BLaER1 (cell line): ENCODE results near the gene CFAP251.

Experiments used
- H3K27ac ChIP-seq: shearing (Covaris generic); formaldehyde crosslinking; 2 replicates; pipeline ENCODE4 v1.8.1; 2022
- H3K27me3 ChIP-seq: shearing (Covaris generic); formaldehyde crosslinking; 2 replicates; pipeline ENCODE4 v1.8.1; 2022
- H3K36me3 ChIP-seq: shearing (Covaris generic); formaldehyde crosslinking; 2 replicates; pipeline ENCODE4 v1.8.1; 2022
- H3K4me1 ChIP-seq: shearing (Covaris generic); formaldehyde crosslinking; 2 replicates; pipeline ENCODE4 v1.8.1; 2022
- H3K4me2 ChIP-seq: shearing (Covaris generic); formaldehyde crosslinking; 2 replicates; pipeline ENCODE4 v1.8.1; 2022
- H3K4me3 ChIP-seq: shearing (Covaris generic); formaldehyde crosslinking; 2 replicates; pipeline ENCODE4 v1.8.1; 2022
- H3K9ac ChIP-seq: shearing (Covaris generic); formaldehyde crosslinking; 2 replicates; pipeline ENCODE4 v1.8.1; 2022
- H3K9me3 ChIP-seq: shearing (Covaris generic); formaldehyde crosslinking; 2 replicates; pipeline ENCODE4 v1.8.1; 2022
- H4K20me1 ChIP-seq: shearing (Covaris generic); formaldehyde crosslinking; 2 replicates; pipeline ENCODE4 v1.8.1; 2022
- Cebpa-rat ChIP-seq: shearing (Covaris generic); IDR thresholded peaks from 2 replicates; pipeline ENCODE4 v1.8.1; 2022

The CFAP251 gene

GRCh38 chr12:121903202-121903601, 15.2 kb upstream of the CFAP251 start:
- no peaks in the 10 kb centered on the region for H3K4me1 ChIP-seq
- peaks cover 98% of the 10 kb centered on the region for H3K36me3 ChIP-seq

GRCh38 chr12:121905746-121906145, 12.6 kb upstream of the CFAP251 start:
- H3K9me3 ChIP-seq: no peaks in the 10 kb centered on the region
- peaks cover 98% of the 10 kb centered on the region for H3K36me3 ChIP-seq
- no peaks in the 10 kb centered on the region for H4K20me1 ChIP-seq
- H3K27me3 ChIP-seq: no peaks in the 10 kb centered on the region
- H3K9ac ChIP-seq: no peak overlapping the region
- no peak overlapping the region for H3K27ac ChIP-seq
- no peaks in the 10 kb centered on the region for H3K4me1 ChIP-seq
- H3K4me2 ChIP-seq: no peak overlapping the region
- no peak overlapping the region for H3K4me3 ChIP-seq
- TF ChIP-seq Cebpa-rat: no peak

More at GRCh38 chr12:121903202-121903601, 15.2 kb upstream of the CFAP251 start:
- no peak for TF ChIP-seq Cebpa-rat
- Histone ChIP-seq H3K9ac (no peak overlapping the region), H3K4me2 (no peak overlapping the region), H3K4me3 (no peak overlapping the region), H4K20me1 (0 out of 2 replicates have a peak, but pooled peaks cover 10% of the 10 kb centered on the region), H3K27ac (no peak overlapping the region), H3K27me3 (no peaks in the 10 kb centered on the region), H3K9me3 (no peaks in the 10 kb centered on the region)

DNA sequence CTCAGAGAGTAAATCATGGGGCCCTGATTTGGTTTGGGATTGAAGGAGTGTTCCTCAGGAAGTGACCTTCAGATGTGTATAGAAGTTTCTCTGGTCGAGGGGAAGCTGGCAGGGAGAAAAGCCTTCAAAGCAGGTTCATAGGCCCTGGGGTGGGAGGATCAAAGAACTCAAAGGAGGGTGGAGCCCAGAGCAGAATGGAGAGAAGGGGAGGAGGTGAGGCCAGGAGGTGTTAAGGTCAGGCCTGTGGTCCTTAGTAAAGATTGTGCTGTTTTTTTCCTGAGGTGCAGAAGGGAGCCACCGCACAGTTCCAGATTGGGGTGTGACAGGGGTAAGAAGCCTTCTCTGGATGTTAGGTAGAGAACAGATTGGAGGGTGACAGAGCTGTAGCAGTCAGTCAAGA, 9.7 kb upstream of the CFAP251 start:
- H3K9ac ChIP-seq: no peak overlapping the region
- no peaks in the 10 kb centered on the region for H3K9me3 ChIP-seq
- no peaks in the 10 kb centered on the region for H4K20me1 ChIP-seq
- peaks cover 7% of the 10 kb centered on the region for H3K4me1 ChIP-seq
- no peak overlapping the region for H3K4me2 ChIP-seq
- peaks cover 93% of the 10 kb centered on the region for H3K36me3 ChIP-seq
- H3K4me3 ChIP-seq: no peak overlapping the region
- no peaks in the 10 kb centered on the region for H3K27me3 ChIP-seq
- H3K27ac ChIP-seq: no peak overlapping the region
- no peak for TF ChIP-seq Cebpa-rat

- H3K27ac ChIP-seq: no peak overlapping the region
- H3K27me3 ChIP-seq: no peaks in the 10 kb centered on the region
- peaks cover 89% of the 10 kb centered on the region for H3K36me3 ChIP-seq
- H3K9me3 ChIP-seq: no peaks in the 10 kb centered on the region
- H3K9ac ChIP-seq: no peak overlapping the region
- H3K4me2 ChIP-seq: no peak overlapping the region
- TF ChIP-seq Cebpa-rat: no peak
- H3K4me1 ChIP-seq: peaks cover 23% of the 10 kb centered on the region
- H3K4me3 ChIP-seq: no peak overlapping the region
- H4K20me1 ChIP-seq: no peaks in the 10 kb centered on the region; the same call in 1 of the 2 replicates
These were observed 6.4 kb upstream of the CFAP251 start for GRCh38 chr12:121911824-121912585.

GRCh38 chr12:121915841-121916321, 2.5 kb upstream of the CFAP251 start:
- no peak for TF ChIP-seq Cebpa-rat
- peaks cover 48% of the 10 kb centered on the region for H3K4me1 ChIP-seq
- H3K4me2 ChIP-seq: peak overlapping the region; percentile 97; the same call in 1 of the 2 replicates
- H3K9ac ChIP-seq: peak overlapping the region; percentile 32; the same call in 1 of the 2 replicates
- H3K4me3 ChIP-seq: no peak overlapping the region
- H3K27ac ChIP-seq: peak overlapping the region; percentile 20; the same call in 1 of the 2 replicates
- H3K27me3 ChIP-seq: no peaks in the 10 kb centered on the region
- H3K36me3 ChIP-seq: peaks cover 50% of the 10 kb centered on the region
- no peaks in the 10 kb centered on the region; the same call in 1 of the 2 replicates for H4K20me1 ChIP-seq
- no peaks in the 10 kb centered on the region for H3K9me3 ChIP-seq

DNA sequence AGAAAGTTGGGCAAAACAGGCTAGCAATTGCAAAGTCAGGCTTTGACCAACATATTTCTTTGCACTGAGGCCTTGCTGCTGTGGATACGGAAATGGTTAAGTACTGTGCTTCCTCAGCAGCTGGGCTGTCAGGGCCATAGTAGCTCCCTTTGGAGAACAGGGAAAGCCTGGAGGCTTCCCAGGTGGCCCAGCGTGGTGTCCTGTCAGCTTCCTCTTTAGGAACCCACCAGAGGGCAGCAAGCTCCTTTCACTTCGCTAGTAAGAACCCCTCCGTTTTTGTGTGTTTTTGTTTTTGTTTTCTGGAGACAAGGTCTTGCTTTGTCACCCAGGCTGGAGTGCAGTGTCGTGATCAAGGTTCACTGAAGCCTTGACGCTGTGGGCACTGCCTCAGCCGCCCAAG, 1.7 kb upstream of the CFAP251 start:
- H3K9ac ChIP-seq: peak overlapping the region; percentile 32; the same call in 1 of the 2 replicates
- H3K36me3 ChIP-seq: peaks cover 42% of the 10 kb centered on the region
- H3K27me3 ChIP-seq: no peaks in the 10 kb centered on the region
- H3K4me1 ChIP-seq: peaks cover 55% of the 10 kb centered on the region
- TF ChIP-seq Cebpa-rat: no peak
- peak overlapping the region; percentile 73 for H3K27ac ChIP-seq
- peak overlapping the region; percentile 97 for H3K4me2 ChIP-seq
- H3K4me3 ChIP-seq: no peak overlapping the region
- H3K9me3 ChIP-seq: no peaks in the 10 kb centered on the region
- no peaks in the 10 kb centered on the region; the same call in 1 of the 2 replicates for H4K20me1 ChIP-seq

DNA sequence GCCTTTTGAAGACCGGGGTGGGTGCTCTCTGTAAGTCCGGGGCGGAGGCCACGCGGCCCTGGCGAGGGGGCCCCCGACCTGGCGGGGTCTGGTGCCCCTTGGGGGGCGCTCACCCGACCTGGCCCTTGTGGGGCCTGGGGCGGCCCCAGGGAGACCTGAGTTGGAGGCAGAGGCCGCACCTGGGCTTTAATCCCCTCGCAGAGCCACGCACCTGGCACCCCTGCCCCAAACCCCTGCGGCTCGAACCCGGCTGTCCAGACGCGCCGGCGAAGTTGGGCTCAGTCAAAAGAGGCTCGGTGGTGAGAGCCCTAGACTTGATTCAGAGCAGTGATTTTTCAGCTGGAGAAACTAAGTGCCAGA, 267 bp downstream of the CFAP251 start:
- H3K27me3 ChIP-seq: no peaks in the 10 kb centered on the region
- peaks cover 27% of the 10 kb centered on the region for H3K36me3 ChIP-seq
- H3K4me2 ChIP-seq: peak overlapping the region; percentile 97
- H3K4me1 ChIP-seq: peaks cover 55% of the 10 kb centered on the region
- peak overlapping the region; percentile 58; the same call in 1 of the 2 replicates for H3K9ac ChIP-seq
- H3K27ac ChIP-seq: no peak overlapping the region
- H3K9me3 ChIP-seq: no peaks in the 10 kb centered on the region
- TF ChIP-seq Cebpa-rat: no peak
- peak overlapping the region; percentile 64 for H3K4me3 ChIP-seq
- H4K20me1 ChIP-seq: no peaks in the 10 kb centered on the region; the same call in 1 of the 2 replicates

- no peak overlapping the region for H3K4me3 ChIP-seq
- no peak overlapping the region for H3K9ac ChIP-seq
- peak overlapping the region; percentile 1; the same call in 1 of the 2 replicates for H3K4me2 ChIP-seq
- H3K4me1 ChIP-seq: peaks cover 59% of the 10 kb centered on the region
- no peak overlapping the region for H3K27ac ChIP-seq
- H3K9me3 ChIP-seq: no peaks in the 10 kb centered on the region
- H3K27me3 ChIP-seq: no peaks in the 10 kb centered on the region
- H4K20me1 ChIP-seq: no peaks in the 10 kb centered on the region; the same call in 1 of the 2 replicates
- peaks cover 6% of the 10 kb centered on the region for H3K36me3 ChIP-seq
- TF ChIP-seq Cebpa-rat: no peak
These were observed 2.7 kb downstream of the CFAP251 start for GRCh38 chr12:121921066-121921465.

DNA sequence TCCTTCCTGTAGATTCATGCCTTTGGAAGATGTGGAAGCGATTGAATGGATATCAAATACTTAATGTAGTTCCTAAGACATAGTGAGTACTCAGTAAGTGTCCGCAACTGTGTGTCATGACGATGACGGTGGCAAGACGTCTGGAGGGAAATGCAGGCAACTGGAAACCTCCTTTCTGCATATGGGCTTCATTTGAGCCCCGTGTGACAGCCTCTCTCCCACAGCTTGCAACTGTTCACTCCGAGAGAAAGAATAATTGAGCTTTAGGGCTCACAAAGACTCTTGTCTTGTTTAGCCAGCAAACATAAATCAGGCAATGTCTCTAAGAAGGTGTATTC, 6.9 kb downstream of the CFAP251 start:
- Histone ChIP-seq H3K9ac (no peak overlapping the region), H3K4me3 (no peak overlapping the region), H3K27ac (no peak overlapping the region)

More for the DNA sequence above, 6.9 kb downstream of the CFAP251 start:
- no peaks in the 10 kb centered on the region for H3K27me3 ChIP-seq
- TF ChIP-seq Cebpa-rat: no peak
- no peaks in the 10 kb centered on the region for H3K36me3 ChIP-seq
- H3K9me3 ChIP-seq: no peaks in the 10 kb centered on the region
- peaks cover 49% of the 10 kb centered on the region for H3K4me1 ChIP-seq
- no peak overlapping the region for H3K4me2 ChIP-seq
- H4K20me1 ChIP-seq: no peaks in the 10 kb centered on the region
